HCEC 1CT (cell line): ENCODE measurements around the gene MIR17HG.

Experiments
- DNase-seq: peaks from one replicate; pipeline ENCODE4 v3.0.0-alpha.2; 2017

The MIR17HG gene

DNA sequence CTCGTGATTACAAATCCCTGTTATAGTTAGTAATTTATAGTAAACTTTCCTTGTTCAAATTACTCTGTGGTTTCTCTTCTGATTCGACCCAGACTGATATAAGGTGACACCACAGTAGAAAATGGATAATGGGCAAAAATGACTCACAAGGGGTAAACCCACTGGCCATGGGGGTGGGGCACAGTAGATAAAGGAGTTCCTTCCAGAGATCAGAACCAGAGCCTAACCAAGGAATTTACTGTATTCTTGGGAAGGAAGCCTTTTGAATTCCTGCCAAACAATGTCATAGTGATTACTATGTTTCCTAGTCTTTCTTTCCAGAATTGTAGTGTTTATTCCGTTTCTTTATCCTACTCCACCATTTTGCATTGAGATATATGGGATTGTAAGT lies 21.9 kb downstream of the MIR17HG start:
- no peak for DNase-seq

DNA sequence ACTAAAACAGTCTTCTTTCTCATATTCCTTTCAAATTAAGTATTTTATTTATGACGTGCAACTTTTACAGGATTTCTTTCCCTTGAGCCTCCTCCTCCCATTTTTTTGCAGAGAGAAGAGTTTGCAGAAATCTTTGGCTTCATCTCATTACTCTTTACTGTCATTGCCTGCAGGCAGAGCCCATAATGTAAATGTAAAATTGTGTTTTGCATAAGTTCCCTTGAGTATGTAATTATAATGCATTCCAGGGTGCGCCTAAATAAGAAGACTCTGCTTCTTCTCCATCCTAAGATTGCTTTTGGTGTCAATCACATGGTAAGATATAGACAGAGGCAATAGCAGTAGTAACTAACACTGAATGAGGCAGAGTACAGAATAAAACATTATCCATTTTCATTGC lies 23.0 kb downstream of the MIR17HG start:
- DNase-seq: no peak

DNA sequence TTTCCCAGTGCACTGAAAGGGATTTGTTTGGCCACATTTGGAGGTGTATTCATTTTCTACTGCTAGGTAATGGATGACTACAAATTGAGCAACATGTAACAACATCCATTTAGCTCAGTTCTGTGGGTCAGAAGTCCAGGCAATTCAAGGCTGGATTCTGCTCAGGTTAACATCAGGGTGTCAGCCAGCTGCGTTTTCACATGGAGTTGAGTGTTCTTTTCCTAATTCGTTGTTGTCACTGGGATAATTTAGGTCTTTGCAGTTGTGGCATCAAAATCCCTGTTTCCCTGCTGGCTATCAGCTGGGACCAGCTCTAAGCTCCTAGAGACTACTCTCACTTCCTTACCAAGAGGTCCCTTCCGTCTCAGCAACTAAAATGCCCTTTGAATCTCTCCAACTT lies 25.4 kb downstream of the MIR17HG start:
- DNase-seq: no peak

GRCh38 chr13:91375116-91375729 lies 27.7 kb downstream of the MIR17HG start:
- DNase-seq: peak; percentile 27

DNA sequence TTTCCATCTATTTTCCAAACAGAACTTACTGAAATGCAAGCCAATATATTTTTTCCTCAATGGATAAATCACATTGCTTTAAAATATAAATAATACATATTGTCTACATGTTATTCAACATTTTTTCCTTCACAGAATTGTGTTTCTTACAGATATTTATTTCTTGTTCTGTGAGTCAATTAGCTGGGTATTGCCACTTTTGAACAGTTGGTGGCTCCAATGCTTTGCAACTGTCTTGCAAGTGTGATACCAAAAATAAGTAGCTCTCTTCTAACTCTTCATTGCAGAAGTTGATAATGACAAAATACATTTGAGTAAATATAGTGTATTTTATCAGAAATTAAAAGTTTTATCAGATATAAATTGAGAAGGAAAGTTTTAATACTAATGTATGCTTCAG lies 33.9 kb downstream of the MIR17HG start:
- DNase-seq: peak; percentile 6

DNA sequence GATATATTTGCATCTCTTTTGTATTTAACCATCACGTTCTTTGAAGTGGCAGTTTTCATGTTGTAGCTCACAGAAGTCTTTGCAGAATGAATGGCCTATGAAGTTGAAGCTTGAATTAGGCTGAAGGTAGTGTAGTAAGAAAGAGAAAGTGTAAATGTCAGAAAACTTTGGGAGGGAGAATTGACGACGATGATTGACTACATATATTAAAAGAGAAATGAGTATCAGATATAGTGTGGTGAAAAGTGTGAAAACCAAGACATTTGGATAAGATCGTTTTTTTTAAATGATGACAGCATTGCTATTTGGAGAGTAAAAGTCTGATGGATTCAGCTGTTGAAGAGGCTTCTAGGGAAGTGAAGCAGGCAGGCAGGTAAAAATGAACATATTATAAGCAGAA lies 36.3 kb downstream of the MIR17HG start:
- DNase-seq: no peak

DNA sequence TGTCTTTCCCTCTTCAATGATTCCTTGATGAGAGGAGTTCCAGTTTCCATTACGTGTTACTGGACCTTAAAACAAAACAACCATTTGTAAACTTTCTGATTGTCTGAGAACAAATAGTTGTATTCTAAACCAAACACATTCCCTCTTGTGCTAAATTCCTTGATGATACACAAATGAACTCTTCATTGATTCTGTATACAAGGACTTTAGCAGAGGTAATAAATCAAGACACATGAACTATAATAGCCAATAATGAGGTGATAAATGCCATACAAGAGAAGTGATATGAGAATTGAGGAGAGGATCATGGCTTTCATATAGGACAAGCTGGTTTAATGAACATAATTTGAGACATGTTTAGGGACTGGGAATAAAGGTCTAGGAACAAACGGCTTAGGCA lies 37.4 kb downstream of the MIR17HG start:
- DNase-seq: no peak

DNA sequence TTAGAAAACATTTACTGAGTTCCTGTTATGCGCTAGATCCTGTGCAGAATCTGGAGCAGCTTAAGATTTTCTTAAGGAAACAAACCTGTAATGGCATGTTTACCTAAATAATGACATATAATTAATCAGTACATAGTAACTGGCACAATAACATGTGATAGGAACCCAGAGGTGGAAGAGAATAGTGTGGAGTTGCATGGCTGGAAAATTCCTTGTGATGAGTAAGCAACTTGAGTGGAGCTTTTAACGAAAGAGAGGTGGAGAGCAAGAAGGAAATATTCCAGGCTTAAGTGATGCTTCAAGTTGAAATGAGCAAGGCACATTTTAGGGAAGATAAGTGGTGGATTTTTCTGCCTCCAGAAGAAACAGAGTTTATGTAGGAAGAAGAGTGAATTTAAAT lies 41.7 kb downstream of the MIR17HG start:
- no peak for DNase-seq

DNA sequence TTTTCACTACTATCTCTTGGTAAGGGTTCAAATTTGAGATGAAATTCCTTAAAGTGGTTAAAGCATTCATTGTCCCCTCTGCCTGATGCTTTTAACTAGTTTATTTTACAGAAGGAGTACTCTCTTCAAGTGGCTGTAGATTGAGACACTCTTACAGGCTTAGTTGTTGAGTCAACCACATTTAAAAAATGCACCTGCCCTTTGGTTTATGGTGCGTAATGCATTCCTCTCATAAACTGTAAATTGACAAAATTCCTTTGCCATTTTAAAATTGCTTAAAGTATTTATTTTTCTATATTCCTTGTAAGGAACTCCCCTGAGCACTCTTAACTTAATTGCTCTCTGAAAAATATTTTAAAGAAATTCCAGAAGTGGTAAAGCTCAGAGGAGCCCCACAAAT lies 50.1 kb downstream of the MIR17HG start:
- DNase-seq: no peak

DNA sequence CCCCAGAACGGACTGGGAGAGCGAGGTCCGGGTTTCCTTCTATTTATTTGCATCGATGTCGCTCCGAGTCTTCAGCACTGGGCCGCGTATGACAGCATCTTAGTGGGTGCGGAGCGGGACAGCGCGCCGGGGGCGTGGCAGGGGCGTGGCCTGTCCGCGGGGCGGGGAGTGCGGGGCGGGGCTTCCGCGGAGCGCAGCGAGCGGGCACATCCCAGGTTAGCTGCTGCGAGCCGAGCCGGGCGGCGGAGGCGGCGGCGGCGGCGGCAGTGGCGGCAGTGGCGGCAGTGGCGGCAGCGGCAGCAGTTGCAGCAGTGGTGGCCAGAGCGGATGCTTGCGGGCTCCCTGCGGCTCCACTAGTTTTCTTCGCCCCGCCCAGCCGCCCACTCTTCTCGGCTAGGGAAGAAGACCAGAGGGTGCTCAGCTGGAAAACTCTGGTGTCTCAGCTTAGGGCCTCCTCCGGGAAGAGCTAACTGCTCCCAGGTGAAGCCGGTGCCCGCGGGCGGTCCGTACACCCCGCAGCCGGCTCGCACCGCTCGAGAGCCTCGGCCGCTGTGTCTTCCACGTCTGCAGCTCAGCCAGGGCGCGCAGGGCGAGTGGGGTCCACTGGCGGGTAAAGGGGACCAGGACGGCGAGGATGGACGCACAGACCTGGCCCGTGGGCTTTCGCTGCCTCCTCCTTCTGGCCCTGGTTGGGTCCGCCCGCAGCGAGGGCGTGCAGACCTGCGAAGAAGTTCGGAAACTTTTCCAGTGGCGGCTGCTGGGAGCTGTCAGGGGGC lies 51.1 kb downstream of the MIR17HG start, which contains the start of gene GPC5:
TSS of gene GPC5 (plus strand) at position 209 of the 776 bp plus-strand sequence.
- peak; percentile 70 for DNase-seq

DNA sequence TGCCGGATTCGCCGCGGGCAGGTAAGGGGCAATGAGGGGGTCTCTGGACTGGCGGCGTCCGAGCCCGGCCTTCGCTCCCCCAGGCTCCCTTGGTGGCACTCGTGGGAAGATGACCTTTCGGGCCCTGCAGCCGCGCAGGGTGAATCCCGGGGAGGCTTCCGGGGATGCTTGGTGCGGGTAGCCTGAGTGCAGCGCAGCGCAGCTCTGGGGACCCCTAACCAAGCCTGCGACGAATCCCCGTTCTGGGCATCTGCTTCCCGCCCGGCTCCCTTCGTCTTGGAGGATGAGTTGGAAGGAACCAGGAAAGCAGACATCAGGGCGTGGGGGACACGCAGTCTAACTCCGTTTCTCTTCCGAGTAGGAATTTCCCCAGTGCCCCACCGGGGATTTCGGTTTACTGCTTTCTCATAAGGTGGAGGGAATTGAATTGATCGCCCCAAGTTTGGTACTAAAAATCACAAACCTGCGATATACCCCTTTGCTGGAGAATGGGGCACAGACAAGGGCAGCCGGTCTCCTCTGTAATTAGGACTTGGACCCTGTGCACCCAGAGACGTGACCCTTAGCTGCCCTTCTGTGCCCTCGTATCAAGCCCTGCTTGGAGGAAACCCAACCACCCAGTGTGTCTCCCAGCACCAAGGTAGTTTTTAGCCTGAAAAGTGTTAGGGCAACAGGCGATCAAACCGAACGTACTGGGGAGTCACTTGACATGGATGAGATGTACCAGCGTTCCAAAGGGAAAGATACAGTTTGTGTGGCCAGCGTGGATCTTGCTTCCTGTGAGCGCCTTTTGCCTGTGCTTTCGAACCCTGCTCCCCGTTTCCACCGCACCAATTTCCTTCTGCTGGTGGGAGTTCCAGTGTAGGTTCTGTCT lies 51.9 kb downstream of the MIR17HG start:
- no peak for DNase-seq

DNA sequence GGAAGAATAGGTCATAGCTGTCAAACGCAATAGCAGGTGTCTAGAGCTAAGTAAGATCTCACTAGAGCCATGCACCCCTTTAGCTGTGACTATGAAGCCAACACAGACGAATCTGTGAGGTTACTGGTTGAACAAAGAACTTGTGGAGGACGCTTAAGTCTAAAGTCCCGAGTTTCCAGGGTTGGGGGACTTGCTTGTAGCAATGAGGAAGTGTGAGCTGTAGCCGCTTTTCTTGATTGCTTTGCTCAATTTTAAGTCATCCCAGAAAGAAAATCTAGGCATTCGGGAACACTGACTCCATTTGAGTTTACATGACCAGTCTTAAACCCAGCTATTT lies 52.5 kb downstream of the MIR17HG start:
- DNase-seq: no peak

DNA sequence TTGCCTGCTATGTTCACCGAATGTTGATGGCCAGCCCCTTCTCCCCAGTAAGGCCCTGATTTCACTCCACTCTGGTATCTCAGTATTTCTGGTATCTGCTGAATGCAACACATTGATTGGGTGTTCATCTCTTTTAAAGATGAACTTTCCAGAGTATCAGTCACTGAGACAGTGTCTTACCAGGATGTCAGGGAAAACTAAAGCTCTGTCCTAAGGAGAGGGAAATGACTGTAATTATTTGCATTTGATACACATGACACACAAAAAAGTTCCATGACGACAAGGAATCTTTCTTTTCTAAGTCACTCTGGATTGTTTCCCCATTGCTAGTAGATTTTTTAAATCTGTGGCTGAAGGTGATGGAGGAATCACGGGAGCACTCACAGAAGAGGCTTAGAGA lies 53.2 kb downstream of the MIR17HG start:
- no peak for DNase-seq

DNA sequence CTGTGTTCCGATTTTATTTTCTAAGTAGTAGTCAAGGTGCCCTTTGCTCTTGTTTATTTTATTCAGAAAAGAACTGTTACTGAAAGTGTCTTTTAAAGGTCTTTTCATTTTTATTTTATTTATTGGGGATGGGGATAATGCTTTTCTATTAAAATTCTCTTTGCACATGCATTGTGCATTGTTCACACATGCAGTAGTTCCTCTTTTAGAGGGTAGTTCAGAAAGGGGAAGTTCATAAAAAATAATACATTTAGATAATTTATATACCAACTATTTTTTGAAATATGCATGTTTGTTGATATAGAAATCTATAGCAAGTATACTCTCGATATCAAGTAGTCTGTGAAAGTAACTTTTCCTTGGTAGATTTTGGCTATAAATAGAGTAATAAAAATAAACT lies 54.4 kb downstream of the MIR17HG start:
- no peak for DNase-seq
